ENCODE results near the gene BMAL2.

BMAL2 gene

DNA sequence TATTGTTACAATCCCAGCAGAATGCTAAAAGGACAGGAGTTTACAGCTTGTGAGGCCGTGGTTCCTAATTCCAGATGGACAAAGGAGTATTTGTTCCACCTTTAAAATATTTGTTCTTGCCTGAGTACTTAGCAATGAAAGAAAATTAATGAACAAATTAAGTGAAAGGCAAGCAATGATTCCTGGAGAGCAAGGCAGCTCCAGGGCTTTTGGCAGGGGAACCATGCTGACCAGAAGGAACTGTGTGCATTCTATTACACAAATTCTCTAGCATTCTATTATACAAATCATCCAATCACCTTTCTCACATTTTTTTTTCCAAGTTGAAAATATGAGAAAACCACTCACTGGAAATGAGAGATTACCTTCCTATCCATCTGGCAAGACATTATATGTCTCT is 1.8 kb upstream of the BMAL2 start:
- no peak for DNase-seq

DNA sequence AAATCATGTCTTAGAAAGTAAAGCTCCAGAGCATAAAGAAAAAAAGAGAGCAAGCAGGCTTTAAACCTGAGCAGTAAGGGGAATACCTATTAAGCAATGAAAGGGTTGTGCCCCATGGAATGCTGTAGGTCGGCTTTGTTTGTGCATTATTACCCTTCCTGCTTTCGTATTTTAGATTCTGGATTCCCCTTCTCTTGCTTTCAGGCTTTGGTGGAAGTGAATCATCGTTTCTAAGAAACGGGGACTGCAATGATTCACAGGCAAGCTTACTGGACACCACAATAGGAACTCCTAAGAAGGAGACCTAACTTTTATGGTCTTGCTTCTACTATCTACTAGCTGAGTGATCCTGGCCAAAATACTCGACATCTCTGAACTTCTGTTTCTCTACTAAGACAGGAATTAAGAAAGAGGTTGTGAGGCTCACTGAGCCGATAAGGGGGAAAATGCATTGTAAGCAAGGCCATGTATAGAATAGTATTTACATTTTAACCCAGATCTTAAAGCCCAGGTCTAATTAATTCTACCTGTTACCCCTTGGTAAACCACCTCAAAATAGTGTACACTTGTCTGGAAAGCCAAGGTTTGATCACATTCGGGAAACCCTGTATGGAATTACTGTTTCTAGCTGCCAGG is 1.2 kb upstream of the BMAL2 start:
- DNase-seq, result no peak

DNA sequence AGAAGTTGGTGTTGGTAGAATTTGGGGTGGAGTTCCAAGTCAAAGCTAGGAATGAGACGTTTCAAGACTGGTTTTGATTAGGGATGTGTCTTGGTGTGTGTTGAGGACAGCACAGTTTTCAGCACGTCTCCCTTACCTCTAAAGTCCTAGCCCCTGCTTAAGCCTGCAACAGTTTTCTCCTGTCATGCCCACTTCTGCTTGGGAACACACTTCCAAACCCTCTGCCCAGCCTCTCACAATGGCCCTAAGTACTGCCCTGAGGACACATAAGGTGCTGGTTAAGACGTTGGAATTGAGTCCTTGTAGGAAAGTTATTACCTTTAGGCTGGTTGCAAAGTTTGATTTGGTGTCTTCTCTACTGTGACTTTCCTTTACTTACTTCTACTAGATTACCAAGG is 710 bp upstream of the BMAL2 start:
- DNase-seq, result no peak

DNA sequence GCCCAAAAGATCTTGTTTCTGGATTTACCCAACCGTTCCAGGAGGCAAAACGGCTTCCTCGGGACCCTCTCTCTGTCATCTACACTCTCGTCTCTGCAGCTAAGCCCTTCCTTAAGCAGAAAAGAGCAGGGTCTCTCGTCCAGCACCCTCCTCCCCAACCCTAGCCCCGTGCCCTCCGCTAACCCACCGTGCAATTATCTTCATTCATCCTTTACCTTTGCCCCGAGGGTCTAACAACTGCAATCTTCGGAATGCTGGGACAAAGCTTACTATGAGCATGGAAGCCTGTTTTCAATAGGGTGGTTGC is 276 bp upstream of the BMAL2 start:
- DNase-seq, result no peak

DNA sequence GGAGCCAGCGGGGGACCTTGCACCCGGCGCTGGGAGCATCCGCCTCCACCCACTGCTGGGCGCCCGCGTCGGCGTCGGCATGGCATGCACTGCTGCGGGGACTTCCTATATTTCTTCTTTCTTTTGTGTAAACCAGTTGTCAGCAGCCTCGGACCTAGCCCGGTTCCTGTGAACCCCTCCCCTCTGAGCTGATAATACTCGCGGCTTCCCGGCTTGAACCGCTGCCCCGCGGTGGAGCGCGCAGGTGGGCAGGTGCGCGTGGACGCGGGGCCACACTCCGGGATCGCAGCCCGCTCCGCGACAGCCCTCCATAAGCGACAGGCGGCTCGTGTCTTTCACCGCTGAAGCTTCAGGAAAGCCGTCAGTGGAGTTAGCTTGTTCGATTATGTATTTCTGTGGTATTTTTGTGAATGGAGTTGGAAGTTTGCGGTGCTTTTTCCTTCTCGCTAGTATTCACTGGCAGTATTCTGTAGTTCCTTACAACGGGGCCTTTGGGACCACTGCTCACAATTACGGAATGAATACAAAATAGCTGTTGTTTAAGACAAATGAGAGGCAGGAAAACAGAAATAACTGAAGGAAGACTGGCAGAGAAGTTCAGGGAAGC is 870 bp downstream of the BMAL2 start:
- DNase-seq, result no peak

DNA sequence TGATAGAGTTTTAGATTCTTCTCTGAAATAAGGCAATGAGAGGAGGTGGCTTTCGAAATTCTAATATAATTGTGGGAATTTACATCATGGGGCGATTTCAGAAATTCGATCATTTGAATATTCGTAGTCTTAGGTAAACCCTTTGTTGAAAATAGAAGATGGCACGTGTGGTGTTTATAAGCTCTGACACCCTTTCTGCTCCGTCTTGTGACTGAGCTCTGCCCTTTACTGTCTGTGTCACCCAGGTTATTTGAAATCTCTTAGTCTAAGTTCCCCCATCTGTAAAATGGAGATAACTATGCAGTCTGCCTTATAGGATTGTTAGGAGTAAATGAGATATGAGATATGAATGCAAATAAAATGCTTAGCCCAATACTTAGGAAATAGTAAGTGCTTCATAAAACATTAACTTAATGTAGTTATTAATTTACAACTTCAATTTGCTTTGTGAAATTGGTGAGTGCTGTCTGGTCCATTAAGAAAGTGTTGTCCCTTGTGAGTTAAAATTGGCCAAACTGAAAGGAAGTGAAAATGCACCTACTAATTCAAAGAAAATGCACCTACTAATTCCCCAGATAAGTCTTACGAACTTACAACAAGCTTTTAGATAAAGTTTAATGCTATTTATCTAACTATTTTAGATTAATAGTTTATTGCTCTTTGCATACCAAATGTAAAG is 1.5 kb downstream of the BMAL2 start:
- no peak for DNase-seq

DNA sequence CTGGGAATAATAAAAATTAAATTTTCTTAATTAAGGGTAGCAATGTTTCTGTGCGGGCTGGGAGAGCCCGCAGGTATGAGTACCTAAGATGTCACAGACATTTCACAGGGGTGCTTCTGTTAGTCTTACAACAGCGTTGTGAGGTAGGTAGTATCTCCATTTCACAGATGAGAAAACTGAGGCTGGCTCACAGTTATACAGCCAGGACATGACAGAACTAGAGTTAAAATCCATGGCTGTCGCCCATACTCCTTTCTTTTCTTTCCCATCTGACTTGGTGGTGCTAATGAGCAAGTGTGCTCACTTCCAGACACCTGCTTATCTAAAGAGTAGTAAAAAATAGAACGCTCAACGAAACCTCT is 2.1 kb downstream of the BMAL2 start:
- DNase-seq, result no peak

GRCh38 chr12:27335364-27336281 is 3.0 kb downstream of the BMAL2 start:
- no peak for DNase-seq

GRCh38 chr12:27336282-27336653 is 3.6 kb downstream of the BMAL2 start:
- no peak for DNase-seq

DNA sequence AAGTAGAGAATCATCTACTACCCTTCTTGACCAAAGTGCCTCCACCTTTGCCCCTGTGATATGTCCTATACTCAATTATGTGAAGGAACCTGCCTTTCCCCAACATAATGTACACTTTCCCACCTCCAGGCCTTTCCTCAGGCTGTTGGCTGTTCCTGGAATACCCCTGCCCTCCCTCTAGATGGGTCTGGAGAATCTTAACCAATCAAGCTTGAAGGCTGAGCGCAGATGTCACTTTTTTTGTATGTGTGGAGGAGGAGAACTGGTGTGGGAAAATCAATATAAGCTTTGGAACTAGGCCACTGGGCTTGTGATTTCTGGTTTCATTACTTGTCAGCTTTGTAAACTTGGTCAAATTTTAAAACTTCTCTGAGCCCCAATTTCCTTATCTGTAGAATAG is 4.7 kb downstream of the BMAL2 start:
- no peak for DNase-seq

GRCh38 chr12:27338473-27338872 is 5.8 kb downstream of the BMAL2 start:
- no peak for DNase-seq

- DNase-seq, result no peak
Measured at GRCh38 chr12:27340971-27341370, 8.3 kb downstream of the BMAL2 start.

DNA sequence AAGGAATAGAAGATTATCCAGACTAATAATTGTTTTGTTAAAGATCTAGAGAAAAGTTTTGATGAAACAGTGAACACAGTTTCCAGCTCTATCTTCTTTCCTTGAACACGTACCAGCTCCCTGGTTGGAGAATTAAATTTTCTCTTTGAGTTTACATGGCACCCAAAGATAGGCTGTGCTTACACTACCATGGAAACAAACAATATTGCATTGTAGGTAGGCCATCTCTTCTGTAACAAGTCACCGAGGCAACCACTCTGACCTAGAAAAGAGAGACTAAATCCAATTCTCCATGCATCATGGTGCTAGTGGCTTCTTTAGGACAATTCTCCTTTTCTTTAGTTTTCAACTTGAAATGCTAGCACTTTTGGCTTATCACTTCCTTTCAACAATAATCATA is 9.9 kb downstream of the BMAL2 start:
- no peak for DNase-seq

DNA sequence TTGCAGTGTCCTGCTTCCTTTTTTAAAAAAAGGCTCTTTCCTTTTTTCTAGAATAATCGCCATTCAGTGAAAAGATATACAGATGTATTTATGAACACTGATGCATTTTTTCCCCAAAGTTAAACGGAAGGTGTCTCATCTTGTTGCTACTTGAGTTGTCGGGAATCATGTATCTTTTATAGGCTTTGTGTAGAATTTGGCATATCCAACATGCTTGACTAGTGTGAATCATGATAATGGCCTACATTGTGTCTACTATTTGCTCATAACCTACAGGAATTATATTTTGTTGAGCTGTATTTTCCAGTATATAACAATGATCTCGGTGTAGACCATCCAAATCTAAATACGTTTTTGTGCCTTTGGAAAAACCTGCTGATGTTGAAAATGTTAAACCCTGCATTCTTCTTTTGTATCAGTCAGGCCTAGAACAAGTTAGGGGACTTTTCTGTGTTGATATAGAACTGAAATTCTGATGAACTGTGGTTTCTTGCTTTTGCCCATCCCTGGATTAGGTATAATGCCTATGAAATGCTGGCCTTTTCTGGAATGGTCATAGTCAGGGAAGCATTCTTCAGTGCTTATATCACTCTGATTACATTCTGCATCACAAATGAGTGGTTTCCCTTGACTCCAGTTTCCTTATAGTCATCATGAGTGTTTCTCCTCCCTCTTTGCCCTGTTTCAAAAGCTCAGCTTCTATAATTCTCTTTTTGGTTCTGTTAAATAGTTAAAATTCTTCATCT is 10.8 kb downstream of the BMAL2 start:
- no peak for DNase-seq

DNA sequence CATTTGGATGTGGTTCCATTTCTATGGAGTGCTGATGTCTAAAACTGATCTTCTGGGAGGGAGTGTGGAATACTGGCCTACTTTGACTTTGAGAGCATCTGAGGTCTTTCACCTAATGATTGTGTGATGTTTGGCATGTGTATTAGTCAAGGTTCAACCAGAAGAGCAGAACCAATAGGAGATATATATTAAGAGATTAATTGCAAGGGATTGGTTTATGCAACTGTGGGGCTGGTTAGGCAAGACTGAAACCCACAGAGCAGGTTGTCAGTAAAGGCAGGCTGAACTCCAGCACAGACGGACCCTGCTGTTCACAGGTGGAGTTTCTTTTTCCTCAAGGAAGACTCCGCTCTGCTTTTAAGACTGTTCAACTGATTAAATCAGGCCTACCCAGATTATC is 11.6 kb downstream of the BMAL2 start:
- DNase-seq, result no peak

DNA sequence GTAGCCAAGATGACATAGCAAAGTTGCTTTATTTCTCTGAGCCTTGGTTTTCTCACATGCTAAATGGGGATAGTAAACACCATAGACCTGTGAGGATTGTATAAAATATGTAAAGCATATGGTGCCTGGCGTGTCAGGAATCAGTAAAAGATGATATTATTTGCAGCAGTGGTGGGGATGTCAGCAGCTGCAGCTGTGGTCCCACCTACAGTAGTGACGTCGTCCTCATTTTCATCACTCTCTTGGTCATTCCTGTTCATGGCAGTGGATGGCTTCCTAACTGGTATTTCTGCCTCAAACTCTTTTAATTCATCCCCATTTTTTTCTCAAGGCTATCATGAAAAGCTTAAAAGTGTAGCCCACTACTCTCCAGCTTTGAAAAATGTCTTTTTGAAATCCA is 12.1 kb downstream of the BMAL2 start:
- no peak for DNase-seq

DNA sequence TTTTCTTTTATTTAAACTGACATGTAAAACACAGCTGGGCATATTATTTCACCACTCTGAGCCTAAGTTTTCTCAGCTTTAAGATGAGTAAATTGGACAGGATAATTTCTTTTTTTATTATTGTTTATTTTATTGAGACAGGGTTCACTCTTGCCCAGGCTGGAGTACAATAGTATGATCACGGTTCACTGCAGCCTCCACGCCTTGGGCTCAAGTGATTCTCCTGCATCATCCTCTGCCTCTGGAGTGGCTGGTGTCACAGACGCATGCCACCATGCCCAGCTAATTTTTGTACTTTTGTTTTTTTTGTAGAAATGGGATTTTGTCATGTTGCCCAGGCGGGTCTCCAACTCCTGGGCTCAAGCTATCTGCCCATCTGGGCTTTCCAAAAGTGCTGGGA is 12.7 kb downstream of the BMAL2 start:
- no peak for DNase-seq

GRCh38 chr12:27347779-27348178 is 15.1 kb downstream of the BMAL2 start:
- DNase-seq, result no peak

DNA sequence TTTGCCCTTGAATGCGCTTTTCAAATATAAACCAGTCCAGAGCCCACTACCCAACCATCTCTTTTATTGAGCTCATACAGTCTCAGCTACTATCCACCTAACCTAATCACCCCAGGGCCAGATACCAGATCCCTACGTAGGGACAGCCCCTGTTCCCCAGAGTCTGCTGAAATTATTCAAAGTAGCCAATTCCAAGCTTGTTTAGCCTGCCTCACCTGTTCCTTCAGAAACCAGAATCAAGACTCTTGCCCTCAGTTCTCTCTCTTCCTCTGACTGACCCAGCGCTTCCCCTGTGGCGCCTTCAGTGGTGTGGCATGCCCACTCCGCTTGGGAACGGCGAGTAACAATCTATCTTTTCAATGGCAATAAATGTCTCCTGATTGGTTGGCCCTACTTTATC is 18.8 kb downstream of the BMAL2 start:
- DNase-seq, result no peak

DNA sequence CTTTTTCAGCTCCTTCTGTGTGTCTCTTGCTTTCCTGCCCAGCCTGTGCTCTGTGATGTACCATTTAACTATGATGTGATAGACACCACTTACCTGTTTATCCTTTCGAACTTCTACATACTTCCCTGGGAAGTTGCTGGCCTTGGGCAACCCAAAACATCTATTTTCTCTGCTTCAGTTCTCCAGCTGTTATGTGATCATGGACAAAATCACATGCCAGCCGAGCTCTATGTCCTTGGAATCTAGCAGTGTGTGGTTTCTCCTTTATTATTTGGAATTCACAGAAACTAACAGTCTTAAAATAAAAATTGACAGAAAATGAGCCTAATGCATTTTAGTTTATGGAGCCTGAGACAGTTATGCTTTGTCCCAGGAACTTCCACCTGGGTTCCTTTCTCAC is 22.9 kb downstream of the BMAL2 start:
- DNase-seq, result no peak

GRCh38 chr12:27355979-27356378 is 23.3 kb downstream of the BMAL2 start:
- DNase-seq, result no peak

GRCh38 chr12:27359578-27360340 is 27.1 kb downstream of the BMAL2 start:
- DNase-seq, result no peak
